ENCODE data around the gene QSOX1.

QSOX1 gene

DNA sequence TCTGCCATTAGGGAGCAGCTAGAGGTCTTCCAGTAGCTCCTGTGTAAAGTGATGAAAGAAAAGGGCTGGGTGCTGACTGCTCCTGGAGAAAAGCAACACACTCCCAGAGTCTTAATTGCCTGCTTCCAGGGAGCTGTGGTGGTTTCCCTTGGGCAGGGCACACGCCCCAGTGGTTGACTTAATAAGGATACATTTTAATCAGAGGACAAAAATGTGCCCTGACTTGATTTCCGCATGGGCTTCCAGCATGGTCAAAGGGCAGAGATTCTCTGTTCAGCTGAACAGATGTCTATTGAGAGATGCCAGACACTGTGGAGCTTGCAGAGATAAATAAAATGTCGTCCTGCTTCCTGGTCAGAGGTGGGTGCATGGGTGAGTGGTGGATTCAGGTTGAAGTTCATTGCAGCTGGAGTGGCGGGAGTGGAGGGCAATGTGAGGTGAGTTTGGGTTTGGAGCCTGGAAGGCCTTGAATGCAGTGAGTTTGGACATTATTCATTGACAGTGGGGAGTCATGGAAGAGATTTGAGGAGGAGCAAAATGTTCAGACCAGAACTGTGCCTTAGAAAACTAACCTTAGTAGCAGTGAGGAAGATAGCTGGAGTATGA, 16.0 kb downstream of the QSOX1 start:
- no peak for DNase-seq

DNA sequence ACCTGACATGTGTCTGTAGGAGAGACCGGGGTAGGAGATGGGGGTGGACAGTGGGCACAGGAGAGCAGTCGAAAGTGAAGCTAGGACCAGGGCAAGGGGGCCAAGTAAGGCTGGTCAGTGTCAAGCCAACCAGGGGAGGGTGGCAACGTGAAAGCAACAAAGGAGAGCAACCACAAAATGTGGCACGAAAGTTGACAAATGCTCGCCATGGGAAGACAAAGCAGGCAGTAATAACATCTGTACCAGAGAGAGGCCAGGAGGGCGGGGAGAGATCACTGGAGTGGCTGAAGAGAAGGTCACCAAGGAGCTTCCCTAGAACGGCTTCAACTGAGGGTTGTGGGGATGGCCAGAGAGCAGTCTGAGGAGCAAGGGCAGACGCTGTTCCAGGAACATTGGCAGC, 17.0 kb downstream of the QSOX1 start:
- no peak for DNase-seq

DNA sequence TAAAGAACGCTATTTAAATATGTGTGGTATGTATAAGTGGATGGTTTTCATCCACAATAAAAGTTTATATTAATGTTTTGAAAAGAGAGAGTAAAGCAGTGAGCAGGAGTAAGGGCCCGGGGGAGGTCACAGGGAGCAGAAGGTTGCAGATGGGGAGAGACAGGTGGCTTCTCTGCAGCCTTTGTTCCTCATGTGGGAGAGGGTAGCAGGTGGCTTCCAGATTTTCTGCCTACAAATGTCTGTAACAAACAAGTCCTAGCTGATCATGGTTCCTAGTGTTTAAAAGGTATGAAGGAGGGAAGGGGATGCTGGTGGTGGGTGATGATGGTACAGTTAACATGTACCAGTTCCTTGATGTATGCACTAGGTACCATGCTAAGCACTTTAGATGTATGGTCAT, 18.8 kb downstream of the QSOX1 start:
- no peak for DNase-seq

DNA sequence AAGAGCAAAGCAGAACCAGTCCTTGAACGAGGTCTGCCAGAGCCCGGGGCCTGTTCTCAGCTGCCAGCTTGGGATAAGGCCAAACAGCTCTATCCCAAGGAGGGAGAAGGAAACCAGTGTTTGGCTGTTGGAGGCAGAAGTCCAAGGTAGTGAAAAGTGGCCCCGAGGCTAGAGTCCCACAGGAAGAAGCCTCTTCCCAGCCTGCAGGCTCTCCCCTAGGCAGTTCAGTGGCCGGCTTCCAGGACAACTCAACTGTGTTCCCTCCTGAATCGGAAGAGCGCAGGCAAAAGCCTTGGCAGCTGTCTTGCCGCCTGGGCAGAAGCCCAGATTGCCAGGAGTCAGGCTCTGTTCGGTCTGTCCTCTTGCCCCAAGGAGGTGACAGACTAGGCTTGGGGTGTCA, 19.3 kb downstream of the QSOX1 start:
- no peak for DNase-seq

DNA sequence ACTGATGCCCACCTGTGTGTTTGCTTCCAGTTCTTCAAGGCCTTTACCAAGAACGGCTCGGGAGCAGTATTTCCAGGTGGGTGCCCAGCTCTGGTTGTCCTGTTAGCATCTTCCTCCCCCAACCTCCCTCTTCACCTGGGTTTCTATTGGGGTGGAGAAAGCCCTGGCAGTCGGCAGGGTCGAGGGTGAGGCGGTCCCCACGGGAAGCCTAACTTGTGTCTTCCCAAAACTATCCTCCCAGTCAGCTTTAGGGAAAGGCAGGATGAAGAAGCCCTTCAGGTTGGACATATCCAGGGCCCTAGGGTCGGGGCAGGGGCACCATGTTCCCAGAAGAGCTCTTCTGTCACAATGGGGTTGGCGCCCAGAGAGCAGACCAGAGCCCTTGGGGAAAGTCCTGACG, 20.6 kb downstream of the QSOX1 start:
- DNase-seq, result no peak

DNA sequence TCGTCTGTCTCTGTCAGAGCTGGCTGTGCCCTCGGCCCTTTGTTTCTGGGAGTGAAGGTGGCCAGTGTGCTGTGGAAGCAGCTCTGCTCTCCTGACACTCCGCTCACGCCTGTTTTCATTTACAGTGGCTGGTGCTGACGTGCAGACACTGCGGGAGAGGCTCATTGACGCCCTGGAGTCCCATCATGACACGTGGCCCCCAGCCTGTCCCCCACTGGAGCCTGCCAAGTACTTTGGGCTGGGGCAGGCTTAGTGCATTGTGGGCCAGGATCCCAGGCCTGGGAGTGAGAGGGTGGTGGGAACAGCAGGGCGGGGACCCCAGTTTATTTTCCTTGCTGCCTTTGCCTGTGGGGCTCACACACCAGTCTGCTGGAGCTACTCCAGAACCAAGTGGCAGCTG, 21.1 kb downstream of the QSOX1 start:
- DNase-seq, result no peak

DNA sequence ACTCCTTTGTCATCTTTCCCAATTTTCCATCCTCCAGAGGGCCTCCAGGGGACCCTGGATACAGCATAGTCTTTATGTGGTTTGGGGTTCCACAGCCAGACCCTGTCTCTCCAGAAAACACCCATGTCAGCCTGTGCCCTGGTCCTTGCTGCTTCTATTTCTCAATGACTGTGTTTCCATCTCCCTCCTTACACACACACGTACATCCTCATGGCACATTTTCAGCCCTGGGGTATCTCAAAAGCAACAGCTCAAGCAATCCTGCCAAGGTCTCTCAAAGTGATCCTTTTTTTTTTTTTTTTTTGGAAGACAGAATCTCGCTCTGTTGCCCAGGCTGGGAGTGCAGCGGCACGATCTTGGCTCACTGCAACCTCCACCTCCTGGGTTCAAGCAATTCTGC, 22.3 kb downstream of the QSOX1 start:
- DNase-seq, result no peak

DNA sequence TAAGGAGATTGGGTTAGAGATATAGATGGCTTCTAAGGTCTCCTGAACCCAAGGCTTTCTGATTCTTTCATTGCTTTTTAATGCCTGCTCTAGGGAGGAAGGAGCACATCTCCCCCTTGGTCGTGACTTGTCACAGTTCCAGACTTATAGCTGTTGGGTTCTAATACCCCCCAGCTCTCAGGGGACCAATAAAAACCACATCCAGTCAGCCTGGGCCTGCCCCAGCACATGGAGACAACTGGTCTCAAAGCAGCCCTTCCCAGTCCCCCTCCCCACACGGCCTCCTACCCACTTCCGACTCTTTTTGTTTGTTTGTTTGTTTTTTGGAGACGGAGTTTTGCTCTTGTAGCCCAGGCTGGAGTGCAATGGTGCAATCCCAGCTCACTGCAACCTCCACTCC, 23.3 kb downstream of the QSOX1 start:
- DNase-seq, result no peak

DNA sequence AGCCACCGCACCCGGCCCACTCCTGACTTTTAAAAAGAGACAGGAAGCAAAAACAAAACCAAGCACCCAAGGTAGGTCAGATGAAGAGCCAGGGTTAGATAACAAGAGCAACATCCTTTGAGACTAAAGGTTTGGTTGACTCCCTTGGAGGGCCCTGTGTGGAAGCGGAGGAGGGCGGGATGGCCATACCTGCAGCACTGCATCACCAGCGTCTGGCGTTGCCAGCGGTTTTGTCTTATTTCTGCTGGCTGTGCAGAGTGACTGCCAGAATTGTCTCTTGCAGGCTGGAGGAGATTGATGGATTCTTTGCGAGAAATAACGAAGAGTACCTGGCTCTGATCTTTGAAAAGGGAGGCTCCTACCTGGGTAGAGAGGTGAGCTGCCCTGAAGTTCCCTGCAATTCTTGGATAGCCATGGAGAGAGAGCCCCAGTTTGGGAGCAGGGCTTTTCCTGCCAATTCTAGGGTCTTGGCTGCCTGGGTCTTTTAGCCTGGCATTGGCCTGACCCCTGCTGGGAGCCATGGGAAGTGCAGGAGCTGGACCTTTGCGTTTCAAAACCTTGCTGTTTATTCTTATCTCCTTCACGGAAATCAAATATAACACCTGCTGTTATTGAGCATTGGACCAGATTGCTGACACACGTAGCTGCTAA, 24.0 kb downstream of the QSOX1 start:
- peak; percentile 63 for DNase-seq

DNA sequence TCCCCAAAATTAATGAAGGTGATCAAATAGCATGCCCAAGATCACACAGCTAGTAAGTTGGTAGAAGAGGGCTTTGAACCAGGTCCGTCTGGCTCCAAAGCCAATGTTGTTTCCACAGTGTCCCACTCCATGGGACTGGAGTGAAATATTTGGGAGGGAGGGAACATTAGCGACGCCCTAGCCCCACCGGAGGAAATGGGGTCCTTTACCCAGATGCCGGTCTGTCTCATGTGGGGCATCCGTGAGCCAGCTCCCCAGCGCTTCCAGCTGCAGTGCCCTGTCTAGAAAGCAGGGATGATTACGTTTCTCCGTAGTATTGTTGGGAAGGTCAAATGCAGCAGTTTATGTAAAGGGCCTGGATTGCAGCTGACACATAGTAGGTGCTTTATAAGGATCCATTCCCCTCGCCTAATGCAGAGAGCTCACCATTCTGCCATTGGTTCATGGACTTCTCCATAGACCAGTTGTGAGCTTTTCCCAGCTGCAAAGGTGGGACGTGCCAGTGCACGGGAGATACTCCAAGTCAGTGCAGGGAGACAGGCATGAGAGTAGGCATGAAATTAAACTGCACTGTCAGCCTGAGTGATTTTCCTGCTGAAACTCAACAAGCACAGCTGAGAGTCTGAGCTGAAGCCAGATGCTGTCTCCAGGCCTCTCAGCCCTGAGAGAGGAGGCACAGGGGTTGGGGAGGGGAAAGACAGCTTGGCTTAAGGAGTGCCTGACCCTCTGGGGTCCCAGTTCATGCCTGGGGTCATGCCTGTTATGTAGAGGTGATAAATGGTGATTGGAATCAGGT, 24.7 kb downstream of the QSOX1 start:
- DNase-seq, result no peak

DNA sequence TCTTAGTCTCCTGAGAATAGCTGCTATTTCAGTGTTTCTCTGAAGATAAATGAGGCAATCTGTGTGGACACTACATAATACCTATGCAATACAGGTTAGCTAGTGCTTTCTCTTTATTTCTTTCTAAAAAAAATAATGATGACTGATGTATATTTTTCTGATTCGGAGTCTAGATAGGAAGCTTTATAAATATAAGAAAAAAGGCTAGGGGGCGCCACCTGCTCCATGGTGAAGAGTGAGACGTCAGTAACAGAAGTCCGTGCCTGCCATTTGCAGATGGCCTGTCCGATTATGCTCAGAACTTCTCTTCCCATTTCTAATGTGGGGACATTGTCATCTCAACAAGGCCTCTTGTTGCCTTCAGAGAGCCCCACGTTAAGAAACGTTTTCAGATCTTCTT, 26.4 kb downstream of the QSOX1 start:
- DNase-seq, result no peak

DNA sequence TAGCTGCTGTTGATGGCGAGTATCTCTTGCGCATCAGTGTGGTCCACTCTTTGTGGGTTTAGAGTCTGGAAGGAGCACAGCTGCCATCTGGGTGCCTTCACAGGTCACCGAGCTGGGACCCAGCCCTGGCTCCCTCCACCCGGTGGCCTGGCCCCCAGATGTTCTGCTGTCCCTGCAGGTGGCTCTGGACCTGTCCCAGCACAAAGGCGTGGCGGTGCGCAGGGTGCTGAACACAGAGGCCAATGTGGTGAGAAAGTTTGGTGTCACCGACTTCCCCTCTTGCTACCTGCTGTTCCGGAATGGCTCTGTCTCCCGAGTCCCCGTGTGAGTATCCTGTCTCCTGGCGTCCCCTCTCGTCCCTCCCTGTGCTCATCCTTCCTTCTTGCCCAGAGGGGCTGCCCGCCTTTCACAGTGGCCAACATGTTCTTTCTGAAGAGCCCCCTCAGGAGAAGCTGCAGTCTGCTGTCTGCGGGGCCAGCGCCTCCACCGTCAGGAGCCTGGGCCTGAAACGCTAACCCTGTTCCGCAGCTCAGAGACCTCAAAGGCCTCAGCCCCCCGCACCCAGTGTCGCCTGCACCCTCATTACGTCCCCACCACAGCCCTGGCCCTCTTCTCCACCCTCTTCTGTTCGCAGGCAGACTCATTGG, 27.4 kb downstream of the QSOX1 start:
- DNase-seq, result no peak

DNA sequence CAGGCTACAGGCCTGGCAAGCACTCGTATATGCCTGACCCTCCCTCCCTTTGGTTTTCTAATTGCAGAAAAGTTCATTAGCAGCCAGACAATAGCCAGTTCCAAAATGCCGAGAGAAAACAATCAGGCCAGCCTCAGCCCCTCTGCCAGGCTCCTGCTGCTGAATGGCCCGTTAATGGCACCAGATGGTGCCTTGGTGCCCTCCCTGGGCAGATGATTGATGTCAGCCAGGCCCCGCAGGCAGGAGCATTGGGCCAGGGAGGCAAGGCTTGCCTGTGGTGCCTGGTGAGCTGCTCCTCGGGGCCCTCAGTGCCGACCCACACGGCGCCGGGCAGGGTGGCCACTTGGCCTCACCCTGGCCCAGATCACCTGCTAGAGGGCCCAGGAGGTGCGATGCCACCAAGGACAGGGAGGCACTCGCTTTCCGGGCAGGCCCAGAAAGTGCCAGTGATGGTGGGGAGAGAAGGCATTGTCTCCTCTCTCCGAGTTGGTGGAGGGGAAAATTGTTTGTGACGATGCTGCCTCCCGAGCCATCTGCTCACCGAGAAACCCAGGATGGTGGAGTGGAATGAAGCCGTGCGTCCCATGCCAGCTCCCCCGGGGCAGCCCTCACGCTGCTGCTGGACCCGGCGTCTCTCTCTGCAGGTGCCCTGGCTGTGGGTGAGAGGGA, 28.1 kb downstream of the QSOX1 start:
- DNase-seq, result no peak

DNA sequence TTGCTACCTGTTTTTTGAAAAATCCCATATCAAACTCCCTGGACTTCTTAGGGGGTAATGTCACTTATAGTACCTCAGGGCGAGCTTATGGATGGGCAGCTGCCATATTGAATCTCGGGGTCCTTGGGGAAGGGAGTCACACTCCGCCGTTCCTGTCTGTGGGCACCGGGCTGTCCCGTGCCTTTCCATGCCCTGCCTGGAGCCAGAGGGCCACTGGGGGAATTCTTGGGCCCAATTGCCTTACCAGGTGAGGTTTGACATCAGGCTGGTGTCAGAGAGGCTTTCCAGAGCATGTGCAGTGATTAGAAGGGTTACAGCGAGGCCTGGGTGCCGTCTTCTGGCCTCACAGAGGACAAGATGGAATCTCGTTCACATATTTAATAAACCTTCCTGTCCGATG, 28.8 kb downstream of the QSOX1 start:
- DNase-seq, result no peak

DNA sequence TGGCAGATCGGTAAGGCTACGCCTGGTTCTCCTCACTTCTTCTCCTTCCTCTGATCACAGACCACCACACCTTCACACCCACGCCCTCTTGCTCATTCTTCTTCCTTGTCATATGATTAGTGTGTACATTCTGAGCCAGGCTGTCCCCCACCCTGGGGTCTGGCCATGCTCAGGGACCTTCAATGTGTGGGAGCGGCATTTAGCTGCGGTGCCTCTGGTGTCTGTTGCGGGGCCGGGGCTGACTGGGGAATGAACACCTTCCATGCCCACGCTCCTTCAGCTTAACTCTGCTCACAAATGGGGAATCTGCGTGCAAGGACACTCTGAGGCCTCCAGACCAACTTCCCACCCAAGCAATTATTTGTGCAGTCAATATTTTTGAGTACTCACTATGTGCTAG, 29.4 kb downstream of the QSOX1 start:
- DNase-seq, result no peak

DNA sequence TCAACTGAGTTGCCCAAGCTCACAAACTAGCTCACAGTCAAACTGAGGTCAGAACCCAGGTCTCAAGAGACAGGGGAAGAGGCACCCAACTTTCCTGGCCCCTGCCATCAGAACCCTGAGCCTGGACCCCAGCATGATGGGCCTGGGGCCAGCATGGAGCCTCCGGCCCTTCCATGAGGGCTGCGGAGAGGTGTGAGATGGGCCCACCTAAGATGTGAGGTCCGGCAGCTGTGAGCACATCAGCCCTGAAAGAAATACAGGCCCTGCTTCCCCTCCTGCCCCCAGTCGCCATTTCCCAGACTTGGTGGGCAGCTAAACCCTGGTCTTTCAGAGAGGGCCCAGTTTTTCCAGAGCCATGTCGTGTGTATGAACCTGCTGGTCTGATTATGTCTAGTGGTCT, 30.6 kb downstream of the QSOX1 start:
- no peak for DNase-seq

DNA sequence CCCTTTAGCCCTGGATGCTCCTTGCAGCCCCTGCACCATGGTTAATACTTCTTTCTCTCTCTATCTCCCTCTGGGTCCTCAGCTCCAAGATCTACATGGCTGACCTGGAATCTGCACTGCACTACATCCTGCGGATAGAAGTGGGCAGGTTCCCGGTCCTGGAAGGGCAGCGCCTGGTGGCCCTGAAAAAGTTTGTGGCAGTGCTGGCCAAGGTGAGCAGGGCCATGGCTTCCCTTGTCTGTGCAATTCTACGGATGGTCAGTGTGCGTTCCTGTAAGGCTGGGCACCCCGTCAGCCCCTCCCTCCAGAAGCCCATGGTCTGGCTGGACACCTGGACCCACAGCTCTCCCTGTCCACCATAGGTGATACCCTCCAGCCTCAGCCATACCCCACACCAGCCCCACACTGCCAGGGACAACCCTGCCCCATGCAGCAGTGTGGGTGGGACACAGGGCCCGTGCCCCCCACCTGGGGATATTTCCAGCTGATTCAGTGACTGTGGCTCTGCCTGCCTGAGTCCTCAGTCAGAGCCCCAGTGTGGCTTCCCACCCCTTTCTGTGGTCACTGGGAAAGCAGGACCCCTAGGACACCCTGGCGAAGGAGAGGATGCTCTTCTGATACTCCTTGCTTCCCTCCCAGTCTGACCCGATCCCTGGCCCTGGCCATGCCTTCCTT, 31.4 kb downstream of the QSOX1 start:
- DNase-seq, result no peak

DNA sequence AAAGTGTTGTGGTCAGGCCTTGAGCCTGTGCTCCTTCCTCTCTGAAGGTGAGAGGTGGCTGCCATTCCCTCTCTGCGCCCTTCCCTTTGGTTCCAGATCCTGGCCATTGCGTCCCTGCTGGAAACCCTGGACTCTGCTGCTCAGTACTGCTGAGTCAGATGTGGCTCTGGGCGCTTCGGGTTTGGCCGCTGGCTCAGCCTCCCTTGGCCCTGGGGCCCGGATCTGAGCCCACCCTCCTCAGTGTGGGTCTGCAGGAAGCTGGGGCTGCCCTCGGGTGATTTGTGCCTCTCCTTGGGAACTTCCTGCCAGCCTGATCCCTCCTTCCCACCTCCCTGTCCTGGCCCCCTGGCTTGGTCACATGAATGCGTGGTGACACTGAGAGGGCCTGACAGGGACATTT, 32.2 kb downstream of the QSOX1 start:
- no peak for DNase-seq

DNA sequence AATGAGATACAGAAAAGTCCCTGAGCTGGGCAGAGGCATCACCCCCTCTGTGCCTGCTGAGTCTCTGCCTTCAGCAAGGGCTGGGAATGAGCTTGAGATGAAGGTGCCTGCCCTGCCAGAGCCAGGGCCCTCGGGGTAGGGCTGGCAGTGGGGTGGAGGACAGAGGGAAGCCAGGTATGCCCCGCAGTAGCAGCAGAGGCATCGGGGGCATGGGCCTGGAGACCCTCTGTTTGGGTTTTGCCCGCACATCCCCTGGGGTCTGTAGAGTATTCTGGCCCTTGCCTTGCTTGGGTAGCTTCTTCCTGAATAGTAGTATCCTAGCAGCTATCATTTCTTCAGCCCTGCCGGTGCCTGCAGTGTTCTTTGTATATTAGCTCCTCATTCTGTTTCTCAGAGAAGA, 33.0 kb downstream of the QSOX1 start:
- DNase-seq, result no peak

DNA sequence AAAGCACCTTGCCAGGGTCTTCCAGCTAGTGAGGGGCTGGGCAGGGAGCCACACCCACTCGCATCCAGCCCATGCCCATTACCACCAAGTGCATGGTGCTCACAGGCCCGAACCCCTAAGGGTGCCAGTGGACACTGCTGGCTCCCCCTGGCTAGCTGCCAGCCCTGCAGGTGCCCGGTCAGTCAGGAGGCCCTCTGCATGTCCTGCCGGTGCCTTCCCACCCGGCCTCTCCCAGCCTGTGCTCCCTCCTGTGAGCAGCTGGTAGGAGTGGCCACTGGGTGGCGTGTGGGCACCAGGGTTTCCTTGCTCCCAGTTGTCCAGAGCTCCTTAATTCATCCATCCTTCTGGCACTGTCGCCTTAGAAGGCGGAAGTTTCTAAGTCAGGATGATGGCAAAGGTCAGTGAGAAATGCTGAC, 33.4 kb downstream of the QSOX1 start:
- DNase-seq, result no peak

DNA sequence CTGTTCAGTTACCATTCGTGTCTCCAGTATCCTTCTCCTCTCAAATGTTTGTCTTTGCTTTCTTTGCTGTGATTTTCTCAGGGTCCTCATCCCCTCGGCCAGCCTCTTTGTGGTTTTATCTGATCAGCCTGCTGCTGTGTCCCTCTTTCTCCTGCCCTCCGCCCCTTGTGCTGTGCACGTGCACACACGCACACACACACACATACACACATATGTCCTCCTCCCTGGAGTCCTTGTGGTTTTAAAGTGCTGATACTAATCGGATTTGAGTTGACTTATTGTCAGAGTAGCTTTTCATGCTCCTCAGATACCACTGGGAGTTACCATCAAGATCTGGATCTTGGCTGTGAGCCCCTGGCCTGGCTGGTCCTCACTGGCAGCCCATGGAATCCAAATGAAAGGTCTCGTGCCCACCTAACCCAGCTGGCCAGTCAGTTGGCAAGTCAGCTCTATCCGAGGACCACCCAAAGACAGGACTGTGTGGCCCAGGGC, 34.1 kb downstream of the QSOX1 start:
- DNase-seq, result no peak

DNA sequence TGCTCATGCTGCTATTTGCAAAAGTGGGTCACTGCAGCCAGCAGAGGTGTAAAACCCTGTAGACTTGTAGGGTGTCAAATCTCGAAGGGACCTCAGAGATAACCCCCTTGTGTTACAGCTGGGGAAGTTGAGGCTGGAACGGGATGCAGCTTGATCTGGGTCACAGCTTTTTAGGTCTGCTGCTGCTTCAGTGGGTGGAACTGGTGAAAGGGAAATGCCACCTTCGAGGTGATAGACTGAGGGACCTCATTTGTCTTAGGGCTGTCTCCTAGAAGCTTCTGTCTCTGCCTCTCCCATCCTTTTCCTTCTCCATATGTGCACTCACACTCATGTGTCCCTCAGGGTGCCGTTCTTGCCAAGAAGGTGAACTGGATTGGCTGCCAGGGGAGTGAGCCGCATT, 35.4 kb downstream of the QSOX1 start:
- DNase-seq, result peak; percentile 11

DNA sequence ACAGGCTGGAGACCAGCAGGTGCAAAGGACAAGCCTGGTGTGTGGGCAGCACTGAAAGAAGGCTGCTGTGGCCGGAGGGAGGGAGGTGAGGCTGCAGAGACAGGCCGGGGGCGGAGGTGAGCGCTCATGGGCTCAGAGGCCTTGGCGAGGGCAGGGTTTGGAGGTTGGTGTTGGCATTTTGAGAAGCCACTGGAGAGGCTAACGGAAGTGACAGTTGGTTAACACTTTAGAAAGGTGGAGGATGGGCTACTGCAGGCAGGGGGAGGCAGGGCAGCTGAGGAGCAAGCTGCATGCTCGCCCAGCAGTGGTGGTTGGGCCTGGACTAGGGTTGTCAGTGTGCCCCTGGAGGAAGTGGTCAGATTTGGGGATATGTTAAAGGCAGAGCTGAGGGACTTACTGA, 37.5 kb downstream of the QSOX1 start:
- peak; percentile 11 for DNase-seq

All from CD4-positive, alpha-beta T cell treated with Interleukin-12 subunit alpha and Interleukin-12 subunit beta, for 1 hour (primary cell).